Spleen (tissue), 7 donors: ENCODE data around the gene CMIP.

Experiments used
- CTCF ChIP-seq, 11 experiments: fragments of 200-600 bp in 7 of 11; fragments of 450-650 bp in 4 of 11; sonication (generic) in 4 of 11; IDR thresholded peaks in 8 of 11; conservative IDR thresholded peaks in 3 of 11; 1 replicate in 7 of 11; 2 replicates in 4 of 11; pipeline versions ENCODE4 v1.4.0 to v1.8.0; 2016 to 2021; ENCODE audit warnings: antibody characterized with exemption in 11 of 11, inconsistent platforms in 4 of 11, mild to moderate bottlenecking in 1 of 11
- POLR2A ChIP-seq, 3 donors: fragments of 450-650 bp; IDR thresholded peaks; one replicate each; pipeline ENCODE4 v1.5.1; 2017; ENCODE audit warnings: antibody characterized with exemption in 3 of 3, mild to moderate bottlenecking in 1 of 3
- donor health status: DM: no; HTN: no; CAD: no; lungs with moderate emphysema.
- donor health status: DM: no; HTN: no; CAD: no.
- donor health status: DM: no; HTN: no; CAD: no.

GRCh38 chr16:81509404-81509803 lies 64.8 kb downstream of the CMIP start:
- TF ChIP-seq CTCF (IDR thresholded peaks at IDR 0.05 in 8 of 11, conservative IDR thresholded peaks at IDR 0.05 in 3 of 11): no peak
- TF ChIP-seq POLR2A (IDR thresholded peaks at IDR 0.05): no peak
